Measurements from ENCODE around the gene IL12RB1.

Gene IL12RB1

DNA sequence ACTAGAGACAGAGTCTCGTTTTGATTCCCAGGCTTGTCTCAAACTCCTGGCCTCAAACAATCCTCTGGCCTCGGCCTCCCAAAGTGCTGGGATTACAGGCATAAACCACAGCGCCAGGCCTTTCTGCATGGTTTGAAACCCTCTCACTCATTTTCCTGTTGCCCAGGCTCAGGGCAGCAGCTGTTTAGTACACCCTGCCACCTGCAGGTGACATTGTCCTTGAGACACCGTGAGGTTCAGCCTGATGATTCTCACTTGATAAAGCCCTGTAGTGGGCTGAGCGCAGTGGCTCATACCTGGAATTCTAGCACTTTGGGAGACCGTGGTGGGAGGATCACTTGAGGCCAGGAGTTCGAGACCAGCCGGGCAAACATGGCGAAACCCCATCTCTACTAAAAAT lies 12.5 kb downstream of the IL12RB1 start:
- Mint-ChIP-seq H3K27ac (peak overlapping the region in 1 of 2 donors; percentile 6), H3K9me3 (no peaks in the 10 kb centered on the region), H3K4me1 (peaks cover 17% of the 10 kb centered on the region), H3K27me3 (no peaks in the 10 kb centered on the region), H3K4me3 (no peak overlapping the region)
- ATAC-seq (no peak), DNase-seq (no peak)

DNA sequence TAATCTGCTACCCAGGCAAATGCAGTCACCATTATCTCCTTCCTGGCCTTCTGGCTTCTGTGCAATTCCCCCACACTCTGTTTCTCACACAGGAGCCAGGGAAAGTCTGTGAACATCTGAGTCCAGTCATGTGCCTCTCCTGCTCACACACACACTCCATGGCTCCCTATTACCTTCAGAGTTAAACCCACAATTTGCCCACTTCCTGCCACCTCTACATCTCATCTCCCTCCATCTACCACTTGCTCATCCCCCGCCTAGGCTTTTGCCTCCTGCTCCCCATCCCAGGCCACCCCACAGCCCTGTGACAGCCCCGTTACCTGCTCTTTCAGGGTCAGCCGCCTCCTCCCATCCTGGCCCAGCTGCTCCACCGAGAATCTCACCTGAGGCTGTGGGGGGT lies 13.5 kb downstream of the IL12RB1 start:
- no peak for DNase-seq
- peaks cover 17% of the 10 kb centered on the region for H3K4me1 Mint-ChIP-seq
- no peak for ATAC-seq
- H3K9me3 Mint-ChIP-seq, result no peaks in the 10 kb centered on the region
- no peak overlapping the region for H3K4me3 Mint-ChIP-seq
- H3K27me3 Mint-ChIP-seq, result no peaks in the 10 kb centered on the region
- peak overlapping the region; percentile 83 to 92 for H3K27ac Mint-ChIP-seq

DNA sequence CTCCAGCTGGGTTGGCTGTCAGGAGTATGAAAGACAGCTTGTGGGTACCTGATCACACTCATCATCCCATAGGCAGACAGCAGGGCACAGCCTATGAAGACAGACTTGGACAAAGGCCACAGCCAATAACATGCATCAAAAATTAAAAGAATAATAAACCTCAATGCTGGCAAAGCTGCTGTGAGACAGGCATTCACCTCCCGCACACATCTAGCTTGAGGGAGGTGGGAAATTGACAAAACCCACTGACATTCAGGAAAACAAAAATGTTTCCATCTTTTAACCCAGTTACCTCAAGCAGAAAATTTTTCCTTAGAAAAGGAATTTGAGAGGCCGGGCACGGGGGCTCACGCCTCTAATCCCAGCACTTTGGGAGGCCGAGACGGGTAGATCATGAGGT lies 14.4 kb downstream of the IL12RB1 start:
- H3K27ac Mint-ChIP-seq, result peak overlapping the region in 1 of 2 donors; percentile 67
- H3K4me1 Mint-ChIP-seq, result peaks cover 17% of the 10 kb centered on the region
- H3K4me3 Mint-ChIP-seq, result no peak overlapping the region
- H3K9me3 Mint-ChIP-seq, result no peaks in the 10 kb centered on the region
- DNase-seq (no peak), ATAC-seq (no peak)
- no peaks in the 10 kb centered on the region for H3K27me3 Mint-ChIP-seq

DNA sequence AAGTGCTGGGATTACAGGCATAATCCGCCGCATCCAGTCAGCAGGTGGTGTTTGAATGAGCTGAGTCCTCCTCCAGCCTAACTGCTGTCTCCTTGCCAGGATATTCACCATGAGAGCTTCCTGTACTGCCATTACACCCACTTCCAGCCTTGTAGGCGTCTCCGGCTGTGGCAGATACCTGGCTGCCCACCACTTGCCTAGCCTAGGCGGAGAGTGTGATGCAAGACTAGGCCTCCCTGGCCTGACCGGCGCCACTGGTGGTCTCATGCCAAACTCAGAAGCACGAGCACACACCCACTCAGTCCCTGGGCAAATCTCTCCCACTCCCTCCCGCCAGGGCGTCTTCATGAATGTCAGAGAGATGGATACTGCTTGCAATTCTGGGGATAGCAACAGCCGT lies 16.6 kb downstream of the IL12RB1 start:
- Mint-ChIP-seq H3K27me3 (no peaks in the 10 kb centered on the region), H3K4me1 (peaks cover 17% of the 10 kb centered on the region), H3K27ac (no peak overlapping the region), H3K9me3 (no peaks in the 10 kb centered on the region), H3K4me3 (no peak overlapping the region)
- DNase-seq (no peak), ATAC-seq (no peak)

DNA sequence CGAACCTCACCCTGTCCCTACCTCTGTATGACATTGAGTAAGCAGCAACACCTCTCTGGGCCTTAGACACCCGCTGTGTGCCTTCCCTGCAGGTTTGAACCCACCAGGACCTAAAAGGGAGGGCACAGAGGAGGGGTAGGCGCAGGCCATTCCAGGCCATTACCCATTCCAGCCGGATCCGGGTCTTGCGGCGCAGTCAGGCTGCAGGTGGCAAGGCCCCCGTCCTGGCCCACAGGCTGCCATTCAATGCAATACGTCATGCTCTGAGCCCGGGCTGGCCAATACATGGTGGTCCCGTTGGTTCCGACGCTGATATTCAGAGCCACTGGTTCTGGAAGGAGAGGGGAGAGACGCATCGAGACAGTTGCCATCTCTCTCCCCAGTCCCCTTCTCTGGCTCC lies 17.4 kb downstream of the IL12RB1 start:
- H3K27ac Mint-ChIP-seq, result no peak overlapping the region
- ATAC-seq (no peak), DNase-seq (no peak)
- no peaks in the 10 kb centered on the region for H3K27me3 Mint-ChIP-seq
- no peak overlapping the region for H3K4me3 Mint-ChIP-seq
- H3K4me1 Mint-ChIP-seq, result peaks cover 16% of the 10 kb centered on the region
- H3K9me3 Mint-ChIP-seq, result no peaks in the 10 kb centered on the region

DNA sequence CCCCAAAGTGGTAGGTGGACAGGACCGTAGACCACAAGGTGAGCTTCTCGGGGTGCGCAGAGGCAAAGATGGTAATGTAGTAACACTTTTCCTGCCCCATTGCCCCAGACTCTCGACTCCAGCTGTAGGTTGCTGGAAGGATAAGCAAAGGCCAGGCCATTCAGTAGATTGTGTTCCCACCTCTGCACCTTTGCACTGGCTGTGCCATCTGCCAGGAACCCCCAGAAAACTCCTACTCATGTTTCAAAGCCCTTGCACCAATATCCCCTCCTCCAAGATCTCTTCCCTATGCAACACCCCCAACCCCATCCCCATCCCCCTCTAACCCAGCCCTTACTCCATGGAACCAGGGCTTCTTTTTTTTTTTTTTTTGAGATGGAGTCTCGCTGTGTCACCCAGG lies 18.3 kb downstream of the IL12RB1 start:
- DNase-seq (no peak), ATAC-seq (no peak)
- peaks cover 6% of the 10 kb centered on the region for H3K4me1 Mint-ChIP-seq
- H3K27me3 Mint-ChIP-seq, result no peaks in the 10 kb centered on the region
- no peaks in the 10 kb centered on the region for H3K9me3 Mint-ChIP-seq
- no peak overlapping the region for H3K27ac Mint-ChIP-seq
- no peak overlapping the region for H3K4me3 Mint-ChIP-seq

DNA sequence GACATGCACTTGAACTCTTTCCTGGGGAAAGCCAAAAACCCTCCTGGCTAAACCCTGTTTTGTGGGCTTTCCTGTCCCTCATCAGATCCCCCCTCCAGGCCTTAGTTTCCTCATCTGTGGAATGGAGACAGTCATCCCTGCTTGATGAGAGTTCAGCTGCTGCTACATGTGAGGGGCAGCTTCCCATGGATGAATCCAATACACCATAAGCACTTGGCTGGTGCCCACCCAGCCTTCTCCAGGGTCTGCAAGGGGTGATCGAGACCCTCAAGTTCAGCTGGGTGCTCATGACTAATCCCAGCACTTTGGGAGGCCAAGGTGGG lies 21.6 kb downstream of the IL12RB1 start:
- DNase-seq (no peak), ATAC-seq (no peak)
- H3K9me3 Mint-ChIP-seq, result no peaks in the 10 kb centered on the region
- H3K27me3 Mint-ChIP-seq, result no peaks in the 10 kb centered on the region
- peak overlapping the region in 1 of 2 donors; percentile 74 for H3K27ac Mint-ChIP-seq
- no peak overlapping the region for H3K4me3 Mint-ChIP-seq
- H3K4me1 Mint-ChIP-seq, result no peaks in the 10 kb centered on the region

DNA sequence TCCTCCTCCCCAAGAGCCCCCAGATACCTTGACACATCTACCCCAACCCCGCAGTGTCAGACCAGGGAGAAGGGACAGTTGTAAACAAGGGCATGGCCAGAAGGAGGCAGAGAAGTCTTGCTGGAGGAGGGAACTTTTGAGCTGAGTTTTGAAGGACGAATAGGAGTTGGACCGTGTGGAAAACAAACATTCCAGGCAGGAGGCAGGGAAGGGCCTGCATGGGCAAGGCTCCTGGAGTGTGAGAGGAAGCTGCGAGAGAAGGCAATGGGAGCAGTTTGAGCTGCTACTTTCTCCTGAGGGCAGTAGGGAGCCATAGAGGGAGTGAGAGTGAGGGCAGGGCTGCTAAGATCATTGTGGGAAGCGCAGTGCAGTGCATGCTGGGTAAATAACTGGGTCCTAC lies 23.3 kb downstream of the IL12RB1 start:
- no peak overlapping the region for H3K4me3 Mint-ChIP-seq
- H3K27ac Mint-ChIP-seq, result no peak overlapping the region
- H3K27me3 Mint-ChIP-seq, result no peaks in the 10 kb centered on the region
- ATAC-seq (peak; percentile 44), DNase-seq (peak; percentile 25 to 43)
- H3K9me3 Mint-ChIP-seq, result no peaks in the 10 kb centered on the region
- H3K4me1 Mint-ChIP-seq, result peaks cover 4% of the 10 kb centered on the region

DNA sequence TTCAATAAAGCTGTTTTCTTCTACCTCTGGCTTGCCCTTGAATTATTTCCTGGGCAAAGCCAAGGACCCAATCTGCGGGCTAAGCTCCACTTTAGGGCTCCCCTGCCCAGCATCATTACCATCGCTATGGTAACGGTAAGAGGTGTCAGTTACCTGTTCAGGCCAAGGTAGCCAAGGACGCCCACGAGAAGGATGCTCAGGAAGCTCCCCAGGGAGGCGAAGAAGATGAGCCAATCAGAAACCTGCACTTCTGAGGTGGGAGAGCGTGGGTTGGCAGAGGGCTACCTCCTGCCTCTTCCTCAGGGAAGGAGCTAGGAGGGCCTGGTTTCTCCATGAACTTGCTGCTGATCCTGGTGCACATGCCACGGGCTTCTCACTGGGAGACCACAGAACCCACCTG lies 24.7 kb downstream of the IL12RB1 start:
- no peak overlapping the region for H3K4me3 Mint-ChIP-seq
- no peak overlapping the region for H3K27ac Mint-ChIP-seq
- no peaks in the 10 kb centered on the region for H3K27me3 Mint-ChIP-seq
- DNase-seq (no peak), ATAC-seq (no peak)
- peaks cover 13% of the 10 kb centered on the region for H3K4me1 Mint-ChIP-seq
- no peaks in the 10 kb centered on the region for H3K9me3 Mint-ChIP-seq

DNA sequence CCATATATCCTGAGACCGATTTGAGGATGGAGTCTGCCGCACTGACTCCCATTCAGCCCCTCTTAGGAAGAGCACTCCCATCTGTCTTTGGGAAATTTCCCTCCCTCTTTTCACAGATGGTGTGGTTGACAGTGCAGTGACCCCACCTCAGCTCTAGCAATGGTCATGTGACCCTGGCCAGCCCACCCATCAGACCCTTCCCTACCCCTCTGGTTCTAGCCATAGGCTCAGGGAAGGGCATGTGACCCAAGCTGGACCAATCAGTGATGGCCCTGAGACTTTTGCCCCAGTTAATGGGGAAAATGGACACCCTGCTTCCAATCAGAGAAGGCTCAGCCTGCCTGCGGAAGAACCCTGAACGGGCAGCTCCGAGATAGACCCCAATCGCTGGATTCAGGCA lies 26.3 kb downstream of the IL12RB1 start:
- ATAC-seq, result no peak
- Mint-ChIP-seq H3K27ac (no peak overlapping the region), H3K27me3 (no peaks in the 10 kb centered on the region), H3K4me3 (no peak overlapping the region), H3K9me3 (no peaks in the 10 kb centered on the region), H3K4me1 (peaks cover 13% of the 10 kb centered on the region)
- DNase-seq, result no peak

DNA sequence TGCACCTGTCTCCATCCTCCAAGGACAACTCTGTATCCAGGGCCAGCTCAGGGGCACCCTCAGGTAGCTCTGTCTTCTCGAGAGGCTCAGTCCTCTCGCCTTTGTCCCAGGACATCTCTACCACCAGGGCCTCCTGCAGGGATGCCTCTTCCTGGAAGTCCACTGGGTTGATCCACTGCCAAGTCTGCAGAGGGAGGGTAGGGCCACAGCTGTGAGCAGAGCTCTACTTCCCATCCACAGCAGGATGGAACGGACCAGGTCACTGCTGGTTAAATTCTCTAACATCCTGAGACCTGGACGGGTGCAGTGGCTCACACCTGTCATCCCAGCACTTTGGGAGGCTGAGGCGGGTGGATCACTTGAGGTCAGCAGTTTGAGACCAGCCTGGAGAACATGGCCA lies 26.8 kb downstream of the IL12RB1 start:
- ATAC-seq (no peak), DNase-seq (no peak)
- Mint-ChIP-seq H3K4me3 (no peak overlapping the region), H3K9me3 (no peaks in the 10 kb centered on the region), H3K27ac (no peak overlapping the region), H3K27me3 (no peaks in the 10 kb centered on the region), H3K4me1 (peaks cover 18% of the 10 kb centered on the region)

DNA sequence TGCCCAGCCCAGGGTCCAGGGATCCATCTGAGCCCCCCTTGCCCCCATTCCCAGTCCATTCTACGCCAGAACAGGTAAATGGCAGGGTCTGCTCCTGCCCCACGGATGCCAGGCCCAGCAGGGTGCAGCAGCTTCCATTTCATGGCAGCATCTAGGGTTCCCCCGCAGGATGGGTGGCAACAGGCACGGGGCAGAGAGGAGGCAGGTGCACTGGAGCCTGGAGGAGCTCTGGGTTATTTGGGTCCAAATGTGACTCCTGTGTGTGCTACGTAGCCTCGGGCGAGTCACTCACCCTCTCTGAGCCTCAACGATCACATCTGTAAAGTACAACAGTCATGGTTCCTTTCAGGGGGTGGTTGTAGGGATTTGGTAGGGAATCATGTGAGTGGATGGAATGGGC lies 27.4 kb downstream of the IL12RB1 start:
- DNase-seq, result no peak
- no peak overlapping the region for H3K4me3 Mint-ChIP-seq

DNA sequence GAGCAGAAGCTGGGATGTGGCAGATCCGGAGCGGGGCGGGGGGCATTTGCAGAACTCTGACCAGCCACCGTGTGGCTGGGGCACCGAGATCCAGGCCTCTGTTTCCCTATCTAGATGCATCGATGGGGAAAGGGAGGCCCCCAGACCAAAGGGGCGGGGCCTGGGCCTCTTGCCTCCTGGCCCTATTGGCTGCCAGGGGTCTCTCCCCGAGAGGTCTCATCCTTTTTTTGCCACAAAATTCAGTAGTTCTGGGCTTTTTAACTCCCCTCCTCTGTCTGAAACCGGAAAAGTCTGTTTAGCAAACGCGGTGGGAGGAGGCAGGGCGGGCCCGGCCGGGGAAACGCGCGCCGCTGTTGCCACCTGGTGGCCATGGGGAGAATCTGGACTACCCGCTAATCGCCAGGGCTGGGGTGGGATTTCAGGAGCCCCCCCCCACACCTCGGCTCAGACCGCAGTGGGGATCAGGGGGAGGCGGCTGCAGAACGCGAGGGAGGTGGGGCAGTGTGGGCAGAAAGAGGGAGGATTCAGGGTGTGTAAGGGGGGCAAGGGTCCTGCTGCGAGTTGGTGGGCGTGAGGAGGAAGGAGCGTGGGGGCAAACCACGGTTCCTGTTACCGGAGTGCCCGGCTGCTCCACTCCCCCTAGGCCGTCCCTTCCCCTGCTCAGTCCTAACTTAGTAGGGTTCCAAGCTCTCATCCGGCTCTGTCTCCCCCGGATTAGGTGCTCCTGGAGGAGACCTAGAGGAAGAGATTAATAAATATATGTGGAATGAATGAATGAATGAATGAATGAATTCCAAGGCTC lies 28.3 kb downstream of the IL12RB1 start:
- ATAC-seq (peak; percentile 90), DNase-seq (peak; percentile 82 to 83)
- peak overlapping the region; percentile 59 to 62 for H3K27ac Mint-ChIP-seq
- no peaks in the 10 kb centered on the region for H3K9me3 Mint-ChIP-seq
- H3K4me1 Mint-ChIP-seq, result peaks cover 20% of the 10 kb centered on the region
- peak overlapping the region; percentile 45 to 65 for H3K4me3 Mint-ChIP-seq
- H3K27me3 Mint-ChIP-seq, result no peaks in the 10 kb centered on the region

More for the DNA sequence above, 27.4 kb downstream of the IL12RB1 start:
- Mint-ChIP-seq H3K4me1 (peaks cover 20% of the 10 kb centered on the region), H3K9me3 (no peaks in the 10 kb centered on the region), H3K27me3 (no peaks in the 10 kb centered on the region), H3K27ac (no peak overlapping the region)
- no peak for ATAC-seq

DNA sequence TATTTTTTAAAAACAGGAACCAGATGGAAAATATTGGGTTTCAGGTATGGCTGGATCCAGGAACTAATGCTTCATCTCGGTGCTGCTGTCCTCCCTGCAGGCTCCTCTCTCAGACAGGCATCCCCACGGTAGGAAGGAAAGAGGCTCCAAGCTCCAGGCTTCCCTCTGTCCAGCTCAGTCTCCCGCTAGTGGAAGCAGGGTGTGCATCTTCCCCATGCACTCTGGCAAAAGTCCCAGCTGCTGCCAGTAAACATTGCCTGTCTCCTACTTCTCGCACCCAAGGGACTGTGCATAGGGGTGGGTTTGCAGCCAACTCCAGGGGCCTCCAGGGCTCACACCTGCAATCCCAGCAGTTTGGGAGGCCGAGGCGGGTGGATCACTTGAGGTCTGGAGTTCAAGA lies 29.2 kb downstream of the IL12RB1 start:
- Mint-ChIP-seq H3K27ac (no peak overlapping the region), H3K27me3 (no peaks in the 10 kb centered on the region), H3K4me3 (no peak overlapping the region), H3K4me1 (peaks cover 20% of the 10 kb centered on the region), H3K9me3 (no peaks in the 10 kb centered on the region)
- DNase-seq, result no peak
- ATAC-seq, result no peak

DNA sequence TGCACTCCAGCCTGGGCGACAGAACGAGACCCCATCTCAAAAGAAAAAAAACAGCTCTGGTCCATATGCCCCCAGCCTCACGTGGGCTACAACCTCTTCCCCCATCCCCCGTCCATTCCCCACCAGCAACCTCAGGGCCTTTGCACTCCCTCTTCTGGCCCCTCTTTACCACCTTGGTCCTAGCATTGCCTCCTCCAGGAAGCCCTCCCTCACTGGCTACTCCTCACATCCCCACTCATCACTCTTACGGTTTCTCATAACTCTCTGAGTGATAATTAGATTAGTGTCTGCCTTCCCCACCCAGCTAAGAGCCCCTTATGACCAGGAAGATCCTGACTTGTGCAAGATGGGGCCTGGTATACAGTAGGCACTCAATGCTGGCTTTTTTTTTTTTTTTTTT lies 30.8 kb downstream of the IL12RB1 start:
- no peak for DNase-seq
- no peak for ATAC-seq
- Mint-ChIP-seq H3K27me3 (no peaks in the 10 kb centered on the region), H3K27ac (no peak overlapping the region), H3K4me3 (no peak overlapping the region), H3K4me1 (peaks cover 22% of the 10 kb centered on the region), H3K9me3 (no peaks in the 10 kb centered on the region)

DNA sequence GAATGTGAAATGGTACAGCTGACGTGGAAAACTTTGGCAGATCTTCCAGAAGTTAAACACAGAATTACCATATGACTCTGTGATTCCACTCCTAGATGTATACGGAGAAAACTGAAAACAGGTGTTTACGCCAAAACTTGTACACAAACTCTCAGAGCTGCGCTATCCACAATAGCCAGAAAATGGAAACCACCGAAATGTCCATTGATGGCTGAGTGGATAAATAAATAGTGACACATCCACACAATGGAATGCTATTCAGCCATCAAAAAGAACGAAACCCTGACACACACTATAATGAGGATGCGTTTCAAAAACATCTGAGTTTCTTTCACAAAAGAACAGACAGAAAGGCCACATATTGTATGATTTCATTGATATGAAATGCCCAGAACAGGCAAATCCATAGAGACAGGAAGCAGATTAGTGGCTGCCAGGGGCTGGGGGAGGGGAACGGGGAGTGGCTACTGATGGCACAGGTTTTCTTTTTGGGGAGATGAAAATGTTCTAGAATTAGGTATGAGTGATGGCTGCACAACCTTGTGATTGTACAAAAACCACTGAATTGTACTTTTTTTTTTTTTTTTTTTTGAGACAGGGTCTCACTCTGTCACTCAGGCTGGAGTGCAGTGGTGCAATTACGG lies 33.0 kb downstream of the IL12RB1 start:
- H3K4me1 Mint-ChIP-seq, result peaks cover 30% of the 10 kb centered on the region
- ATAC-seq (no peak), DNase-seq (no peak)
- no peaks in the 10 kb centered on the region for H3K9me3 Mint-ChIP-seq
- H3K27ac Mint-ChIP-seq, result no peak overlapping the region
- no peaks in the 10 kb centered on the region for H3K27me3 Mint-ChIP-seq
- H3K4me3 Mint-ChIP-seq, result no peak overlapping the region

DNA sequence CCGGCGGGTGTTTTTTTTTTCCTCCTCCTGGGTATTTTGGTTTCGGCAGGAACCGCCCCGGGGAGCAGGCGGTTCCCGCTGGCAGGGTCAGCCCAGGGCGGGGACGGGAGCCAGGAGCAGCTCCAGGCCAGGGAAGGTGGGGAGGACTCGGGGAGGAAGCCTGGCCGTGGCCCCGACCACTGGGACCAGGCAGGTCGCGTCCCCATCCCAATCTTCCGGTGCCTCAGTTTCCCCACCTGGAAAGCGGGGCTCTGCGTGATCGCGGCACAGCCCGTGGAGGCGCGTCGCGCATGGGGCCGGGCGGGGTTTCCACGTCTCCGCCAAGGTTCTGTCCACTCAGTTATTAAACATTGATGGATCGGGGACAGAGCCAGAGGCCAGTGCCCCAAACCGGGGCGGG lies 34.8 kb downstream of the IL12RB1 start:
- no peak for DNase-seq
- no peak overlapping the region for H3K27ac Mint-ChIP-seq
- no peak overlapping the region for H3K4me3 Mint-ChIP-seq
- no peaks in the 10 kb centered on the region for H3K27me3 Mint-ChIP-seq
- ATAC-seq, result no peak
- H3K9me3 Mint-ChIP-seq, result no peaks in the 10 kb centered on the region
- H3K4me1 Mint-ChIP-seq, result peaks cover 23% of the 10 kb centered on the region

Measured in stimulated activated naive CD8-positive, alpha-beta T cell treated with anti-CD3 and anti-CD28 coated beads, Interleukin-15, amount 100 ng/mL, for 72 hours (primary cell).